OCI-LY7 (cell line): ENCODE data around the gene ELMO1. TPM values are rescaled to one million over a fixed set of nuclear protein-coding genes. Genes with fewer than 3 reads are reported as not detected.

Source experiments
- BruUV-seq: library from RNA; stranded (reverse); fragments of 400-500 nt; replicated peaks from 2 replicates; lab custom pipeline; 2021; lab: Mats Ljungman, UMichigan
- CTCF ChIA-PET: fragments of 300-600 bp; sonication (Branson Sonifier 250); formaldehyde crosslinking; loops from one replicate; lab custom pipeline; 2022; ENCODE audit warnings: antibody characterized with exemption; ENCODE audit not compliant: unreplicated experiment; lab: Charles Lee
- POLR2A ChIA-PET: fragments of 300-600 bp; sonication (Branson Sonifier 250); formaldehyde crosslinking; loops from one replicate; lab custom pipeline; 2022; ENCODE audit warnings: antibody characterized with exemption; lab: Charles Lee
- DNase-seq: peaks from one replicate; pipeline ENCODE4 v3.0.0-alpha.2; 2015; ENCODE audit warnings: low spot score
- H2AFZ ChIP-seq: fragments of 200-600 bp; sonication (generic), shearing (Covaris generic); 2 replicates; pipeline ENCODE4 v1.6.1; 2014; ENCODE audit warnings: mild to moderate bottlenecking, antibody characterized with exemption, low read length, moderate library complexity
- H3K27ac ChIP-seq: fragments of 200-600 bp; sonication (generic); 2 replicates; pipeline ENCODE4 v1.5.1; 2014; ENCODE audit warnings: mixed run types, low read depth, mild to moderate bottlenecking, moderate library complexity, low read length, inconsistent platforms; ENCODE audit not compliant: poor library complexity, severe bottlenecking
- H3K36me3 ChIP-seq: fragments of 200-600 bp; sonication (generic); 2 replicates; pipeline ENCODE4 v1.6.1; 2014; ENCODE audit warnings: mild to moderate bottlenecking, antibody characterized with exemption, low read length, moderate library complexity, mixed read lengths; ENCODE audit not compliant: insufficient read depth
- H3K4me1 ChIP-seq: fragments of 200-600 bp; sonication (generic); 2 replicates; pipeline ENCODE4 v1.5.1; 2014; ENCODE audit warnings: mild to moderate bottlenecking, low read length; ENCODE audit not compliant: insufficient read depth, poor library complexity, severe bottlenecking
- H3K4me2 ChIP-seq: fragments of 200-600 bp; sonication (generic); 2 replicates; pipeline ENCODE4 v1.6.1; 2014; ENCODE audit warnings: mild to moderate bottlenecking, low read length
- H3K4me3 ChIP-seq: fragments of 200-600 bp; sonication (generic); 2 replicates; pipeline ENCODE4 v1.5.1; 2014; ENCODE audit warnings: mild to moderate bottlenecking, low read depth, low read length; ENCODE audit not compliant: poor library complexity, severe bottlenecking
- H3K79me2 ChIP-seq: fragments of 200-600 bp; sonication (generic); 2 replicates; pipeline ENCODE4 v1.6.1; 2016; ENCODE audit warnings: low read depth, mild to moderate bottlenecking, low read length, moderate library complexity, mixed read lengths; ENCODE audit not compliant: insufficient read depth
- H3K9me2 ChIP-seq: fragments of 200-600 bp; sonication (generic); 2 replicates; pipeline ENCODE4 v1.6.1; 2016; ENCODE audit warnings: mild to moderate bottlenecking, low read length, mixed read lengths; ENCODE audit not compliant: insufficient read depth
- H3K9me3 ChIP-seq: fragments of 200-600 bp; sonication (generic); 2 replicates; pipeline ENCODE4 v1.6.1; 2014; ENCODE audit warnings: mild to moderate bottlenecking, mixed run types, low read length, mixed read lengths
- H4K20me1 ChIP-seq: fragments of 200-600 bp; sonication (generic); 2 replicates; pipeline ENCODE4 v1.6.1; 2014; ENCODE audit warnings: mild to moderate bottlenecking, antibody characterized with exemption, low read length, moderate library complexity, mixed read lengths; ENCODE audit not compliant: insufficient read depth
- EZH2phosphoT487 ChIP-seq: fragments of 200-600 bp; sonication (generic); IDR thresholded peaks from 2 replicates; pipeline ENCODE4 v1.6.1; 2018; ENCODE audit warnings: low read depth, borderline replicate concordance, mild to moderate bottlenecking, mixed run types, antibody characterized with exemption, low read length, moderate library complexity, mixed read lengths
- intact Hi-C: fragments of 100-400 bp; cut with micrococcal nuclease; formaldehyde crosslinking; loops from one replicate; pipeline ENCODE4 v1.10.0; 2022; ENCODE audit not compliant: unreplicated experiment
- total RNA-seq, 2 experiments: library from RNA; depleted of rRNA in 1 of 2; stranded (reverse); fragments of >200 nt in 1 of 2; shearing (Covaris generic) in 1 of 2; gene quantifications; 2 replicates each; pipeline ENCODE4 v1.2.3, GENCODE V29; 2014 to 2022
- TF ChIP-seq, protein P1 (sequence below): fragments of 200-600 bp; sonication (generic); conservative IDR thresholded peaks from 2 replicates; pipeline ENCODE4 v1.5.1; 2014; ENCODE audit warnings: mild to moderate bottlenecking, antibody characterized with exemption, low read length, moderate library complexity, mixed read lengths

ELMO1 gene
- total RNA-seq, 2 experiments from 2014 or later, result 101 to 103 TPM

DNA sequence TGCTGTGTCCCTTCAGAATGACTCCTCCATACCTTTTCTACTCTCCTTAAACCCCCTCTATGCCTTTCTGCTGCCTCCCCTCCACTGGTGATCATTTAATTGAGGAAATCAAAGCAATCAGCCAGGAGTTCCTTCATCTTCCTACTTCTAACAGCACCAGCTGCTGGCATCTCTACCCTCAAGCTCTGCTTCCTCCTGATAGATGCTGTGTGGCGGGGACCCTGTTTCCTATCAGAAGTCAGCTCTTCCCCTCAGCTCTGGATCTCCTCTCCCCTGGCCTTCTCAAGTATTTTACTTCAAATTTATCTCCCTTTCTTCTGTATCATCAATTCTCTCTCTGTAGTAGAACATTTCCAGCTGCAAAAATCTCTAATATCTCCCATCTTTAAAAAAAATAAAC, 183.7 kb downstream of the ELMO1 start:
- Histone ChIP-seq H3K79me2 (no peaks in the 10 kb centered on the region), H3K9me3 (no peaks in the 10 kb centered on the region), H3K4me3 (no peak overlapping the region), H3K4me1 (no peaks in the 10 kb centered on the region), H3K27ac (no peak overlapping the region), H3K36me3 (peaks cover 26% of the 10 kb centered on the region), H4K20me1 (no peaks in the 10 kb centered on the region; the same call in 1 of the 2 replicates), H3K4me2 (no peak overlapping the region), H3K9me2 (no peaks in the 10 kb centered on the region), H2AFZ (no peak overlapping the region)
- DNase-seq, result no peak
- POLR2A ChIA-PET, result interaction anchor here (0.6 kb wide), 1 partner anchor 78 kb away, joined by 3 read pairs; no protein-coding TSS in a partner anchor
- BruUV-seq, result no TSS peak
- TF ChIP-seq, protein P1, sequence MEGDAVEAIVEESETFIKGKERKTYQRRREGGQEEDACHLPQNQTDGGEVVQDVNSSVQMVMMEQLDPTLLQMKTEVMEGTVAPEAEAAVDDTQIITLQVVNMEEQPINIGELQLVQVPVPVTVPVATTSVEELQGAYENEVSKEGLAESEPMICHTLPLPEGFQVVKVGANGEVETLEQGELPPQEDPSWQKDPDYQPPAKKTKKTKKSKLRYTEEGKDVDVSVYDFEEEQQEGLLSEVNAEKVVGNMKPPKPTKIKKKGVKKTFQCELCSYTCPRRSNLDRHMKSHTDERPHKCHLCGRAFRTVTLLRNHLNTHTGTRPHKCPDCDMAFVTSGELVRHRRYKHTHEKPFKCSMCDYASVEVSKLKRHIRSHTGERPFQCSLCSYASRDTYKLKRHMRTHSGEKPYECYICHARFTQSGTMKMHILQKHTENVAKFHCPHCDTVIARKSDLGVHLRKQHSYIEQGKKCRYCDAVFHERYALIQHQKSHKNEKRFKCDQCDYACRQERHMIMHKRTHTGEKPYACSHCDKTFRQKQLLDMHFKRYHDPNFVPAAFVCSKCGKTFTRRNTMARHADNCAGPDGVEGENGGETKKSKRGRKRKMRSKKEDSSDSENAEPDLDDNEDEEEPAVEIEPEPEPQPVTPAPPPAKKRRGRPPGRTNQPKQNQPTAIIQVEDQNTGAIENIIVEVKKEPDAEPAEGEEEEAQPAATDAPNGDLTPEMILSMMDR, result no peak
- no peak for TF ChIP-seq EZH2phosphoT487
- intact Hi-C loops, result no loop called here
- CTCF ChIA-PET, result no interaction called here

DNA sequence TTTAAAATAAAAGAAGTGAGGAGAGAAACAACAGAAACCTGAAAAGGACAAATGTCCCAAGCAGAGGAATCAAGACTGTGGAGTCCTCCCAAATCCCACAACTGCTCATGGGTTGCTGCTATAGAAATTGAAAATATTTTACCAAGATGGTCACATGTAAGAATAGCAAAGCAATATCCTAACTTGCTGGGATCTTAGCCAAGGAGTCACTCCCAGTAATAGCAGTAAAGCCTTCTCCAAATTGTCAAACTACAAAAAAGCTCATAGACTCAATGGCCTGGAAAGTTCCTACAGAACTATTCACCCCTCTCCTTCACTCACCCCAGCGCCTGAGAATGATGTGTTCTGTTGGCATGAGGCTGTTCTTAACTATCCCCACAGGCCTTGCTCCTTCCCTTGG, 186.5 kb downstream of the ELMO1 start:
- CTCF ChIA-PET, result no interaction called here
- DNase-seq, result no peak
- H3K4me3 ChIP-seq, result no peak overlapping the region
- intact Hi-C loops, result no loop called here
- H3K4me1 ChIP-seq, result no peaks in the 10 kb centered on the region
- H3K79me2 ChIP-seq, result no peaks in the 10 kb centered on the region
- H3K4me2 ChIP-seq, result no peak overlapping the region
- H3K36me3 ChIP-seq, result peaks cover 20% of the 10 kb centered on the region
- H3K9me2 ChIP-seq, result no peaks in the 10 kb centered on the region
- TF ChIP-seq, protein P1, result no peak
- no peak for TF ChIP-seq EZH2phosphoT487
- no peaks in the 10 kb centered on the region for H3K9me3 ChIP-seq
- H3K27ac ChIP-seq, result no peak overlapping the region
- POLR2A ChIA-PET, result interaction anchor here (1.0 kb wide), 1 partner anchor 79 kb away, joined by 3 read pairs; no protein-coding TSS in a partner anchor
- BruUV-seq, result no TSS peak
- H4K20me1 ChIP-seq, result no peaks in the 10 kb centered on the region; the same call in 1 of the 2 replicates
- no peak overlapping the region for H2AFZ ChIP-seq

DNA sequence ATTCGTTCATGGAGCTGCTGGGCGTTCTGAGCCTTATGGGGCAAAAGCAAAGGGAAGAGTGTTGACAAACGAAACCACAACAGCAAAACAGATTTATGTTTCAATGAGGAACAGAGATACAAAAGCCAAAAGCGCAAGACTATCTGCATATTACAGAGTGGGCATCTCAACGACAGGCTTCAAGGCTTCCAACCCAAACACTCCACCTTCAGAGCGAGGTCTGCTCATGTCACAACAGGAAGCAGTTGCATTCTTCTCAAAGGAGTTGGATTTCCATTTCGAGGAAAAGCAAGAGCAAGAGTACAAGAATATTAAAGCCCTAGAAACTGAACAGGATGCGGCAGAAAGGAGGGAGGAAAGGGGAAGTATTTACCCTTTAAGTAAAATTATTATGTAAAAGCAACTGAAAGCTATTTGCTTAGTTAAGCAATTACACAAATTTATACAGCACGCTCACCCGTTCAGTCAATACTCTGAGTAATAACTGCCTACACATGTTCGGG, 189.3 kb downstream of the ELMO1 start:
- Histone ChIP-seq H4K20me1 (peaks cover 3% of the 10 kb centered on the region; the same call in 1 of the 2 replicates), H2AFZ (no peak overlapping the region), H3K4me1 (no peaks in the 10 kb centered on the region), H3K9me3 (no peaks in the 10 kb centered on the region), H3K79me2 (no peaks in the 10 kb centered on the region), H3K4me3 (no peak overlapping the region), H3K36me3 (peaks cover 43% of the 10 kb centered on the region), H3K27ac (no peak overlapping the region), H3K4me2 (no peak overlapping the region), H3K9me2 (no peaks in the 10 kb centered on the region)
- DNase-seq, result no peak
- ChIA-PET CTCF (no interaction called here), POLR2A (interaction anchor here (1.0 kb wide), 1 partner anchor 11 kb away, joined by 9 read pairs; no protein-coding TSS in a partner anchor)
- TF ChIP-seq, protein P1, result no peak
- TF ChIP-seq EZH2phosphoT487, result no peak
- BruUV-seq, result no TSS peak
- intact Hi-C loops, result no loop called here
